ENCODE data around the gene AMZ2. TPM values are rescaled to one million over a fixed set of nuclear protein-coding genes. Genes with fewer than 3 reads are reported as not detected.
"Not testable (repeated sequence)": the region's sequence is repeated elsewhere in the genome, so short reads cannot be mapped to it uniquely, and the experiment has no call there.

Gene AMZ2
- total and polyA plus RNA-seq, 7 donors = 31.1 to 121 (median 75.3) TPM

- intact Hi-C loops (cut with DNase I) = no loop called here
- DNase-seq (no peak), ATAC-seq (no peak)
- no peaks in the 10 kb centered on the region for H3K27me3 ChIP-seq (ENCODE audit: insufficient read depth in 3 of 3, low read length in 2 of 3)
- TF ChIP-seq, protein P1, sequence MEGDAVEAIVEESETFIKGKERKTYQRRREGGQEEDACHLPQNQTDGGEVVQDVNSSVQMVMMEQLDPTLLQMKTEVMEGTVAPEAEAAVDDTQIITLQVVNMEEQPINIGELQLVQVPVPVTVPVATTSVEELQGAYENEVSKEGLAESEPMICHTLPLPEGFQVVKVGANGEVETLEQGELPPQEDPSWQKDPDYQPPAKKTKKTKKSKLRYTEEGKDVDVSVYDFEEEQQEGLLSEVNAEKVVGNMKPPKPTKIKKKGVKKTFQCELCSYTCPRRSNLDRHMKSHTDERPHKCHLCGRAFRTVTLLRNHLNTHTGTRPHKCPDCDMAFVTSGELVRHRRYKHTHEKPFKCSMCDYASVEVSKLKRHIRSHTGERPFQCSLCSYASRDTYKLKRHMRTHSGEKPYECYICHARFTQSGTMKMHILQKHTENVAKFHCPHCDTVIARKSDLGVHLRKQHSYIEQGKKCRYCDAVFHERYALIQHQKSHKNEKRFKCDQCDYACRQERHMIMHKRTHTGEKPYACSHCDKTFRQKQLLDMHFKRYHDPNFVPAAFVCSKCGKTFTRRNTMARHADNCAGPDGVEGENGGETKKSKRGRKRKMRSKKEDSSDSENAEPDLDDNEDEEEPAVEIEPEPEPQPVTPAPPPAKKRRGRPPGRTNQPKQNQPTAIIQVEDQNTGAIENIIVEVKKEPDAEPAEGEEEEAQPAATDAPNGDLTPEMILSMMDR (IDR thresholded peaks at IDR 0.05) = no peak
- H3K4me3 ChIP-seq = no peak overlapping the region
- H3K36me3 ChIP-seq (ENCODE audit: insufficient read depth in 1 of 2, low read depth in 1 of 2) = peaks cover 5 to 65% of the 10 kb centered on the region in 2 donors
- no peaks in the 10 kb centered on the region for H3K9me3 ChIP-seq
- no peak overlapping the region for H3K27ac ChIP-seq
- WGBS, 3 donors = 84 to 92% (median 91%) methylated on average over 5 of the region's 5 CpGs
- peaks cover 6% of the 10 kb centered on the region for H3K4me1 ChIP-seq
These were observed 8.1 kb downstream of the AMZ2 start for GRCh38 chr17:68255731-68256538.

- DNase-seq; H3K4me3 ChIP-seq; intact Hi-C loops (cut with DNase I); H3K27ac ChIP-seq; H3K27me3 ChIP-seq (ENCODE audit: insufficient read depth in 3 of 3, low read length in 2 of 3); H3K9me3 ChIP-seq; ATAC-seq; H3K4me1 ChIP-seq: not testable (repeated sequence)
- WGBS, 3 donors = 61 to 67% (median 65%) methylated on average over 5 of the region's 5 CpGs
- peaks cover 5 to 58% of the 10 kb centered on the region in 2 donors for H3K36me3 ChIP-seq (ENCODE audit: insufficient read depth in 1 of 2, low read depth in 1 of 2)
These were observed 8.9 kb downstream of the AMZ2 start for GRCh38 chr17:68256701-68257100.

- DNase-seq (no peak), ATAC-seq (no peak)
- Histone ChIP-seq H3K9me3 (no peaks in the 10 kb centered on the region), H3K4me3 (no peak overlapping the region), H3K27me3 (ENCODE audit: insufficient read depth in 3 of 3, low read length in 2 of 3) (no peaks in the 10 kb centered on the region), H3K27ac (peak overlapping the region; percentile 89), H3K36me3 (ENCODE audit: insufficient read depth in 1 of 2, low read depth in 1 of 2) (peaks cover 5 to 45% of the 10 kb centered on the region in 2 donors), H3K4me1 (peaks cover 6% of the 10 kb centered on the region)
- TF ChIP-seq, protein P1 (IDR thresholded peaks at IDR 0.05) = no peak
- intact Hi-C loops (cut with DNase I) = no loop called here
These were observed 10.1 kb downstream of the AMZ2 start for GRCh38 chr17:68257934-68258333.

GRCh38 chr17:68258890-68259647, 11.2 kb downstream of the AMZ2 start:
- ATAC-seq = peak; percentile 88 to 95 (median 92)
- WGBS, 3 donors = 3 to 8% (median 5%) methylated on average over 29 to 41 of the region's 44 CpGs
- H3K4me1 ChIP-seq; intact Hi-C loops (cut with DNase I); H3K9me3 ChIP-seq; H3K27me3 ChIP-seq (ENCODE audit: insufficient read depth in 3 of 3, low read length in 2 of 3): not testable (repeated sequence)
- peak overlapping the region; percentile 89 for H3K27ac ChIP-seq
- H3K4me3 ChIP-seq = peak overlapping the region; percentile 43
- DNase-seq = peak; percentile 46 to 90
- H3K36me3 ChIP-seq (ENCODE audit: insufficient read depth in 1 of 2, low read depth in 1 of 2) = peaks cover 4 to 35% of the 10 kb centered on the region in 2 donors

DNA sequence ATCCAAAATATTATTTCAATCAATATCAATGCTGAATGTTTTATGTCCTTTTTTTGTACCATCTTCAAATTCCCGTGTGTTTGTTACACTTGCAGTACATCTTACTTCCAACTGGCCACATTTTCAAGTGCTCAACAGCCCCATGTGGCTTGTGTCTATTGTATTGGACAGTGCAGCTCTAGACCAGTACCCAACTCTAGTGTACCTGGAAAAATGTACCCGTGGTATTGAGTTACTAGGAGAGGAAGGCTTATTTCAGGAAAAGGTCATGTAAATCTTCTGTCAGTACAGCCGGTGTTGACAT, 11.8 kb downstream of the AMZ2 start:
- H3K27me3 ChIP-seq (ENCODE audit: insufficient read depth in 3 of 3, low read length in 2 of 3); H3K4me1 ChIP-seq; DNase-seq; intact Hi-C loops (cut with DNase I); H3K9me3 ChIP-seq: not testable (repeated sequence)
- H3K4me3 ChIP-seq = peak overlapping the region; percentile 43
- 27 to 39% (median 31%) methylated on average over 3 of the region's 3 CpGs for WGBS, 3 donors
- ATAC-seq = peak in 1 of 4 donors; percentile 29
- peak overlapping the region; percentile 89 for H3K27ac ChIP-seq
- peaks cover 2 to 29% of the 10 kb centered on the region in 2 donors for H3K36me3 ChIP-seq (ENCODE audit: insufficient read depth in 1 of 2, low read depth in 1 of 2)
